K562 (cell line): ENCODE data around the gene CROCC2. TPM values are rescaled to one million over a fixed set of nuclear protein-coding genes. Genes with fewer than 3 reads are reported as not detected.

Experiments
- ATAC-seq: fragments of 200-7000 bp; cut with Tn5 transposase; 3 replicates; pipeline ENCODE4 v1.9.1; 2020; ENCODE audit warnings: moderate library complexity
- BruUV-seq: library from RNA; stranded (reverse); fragments of 400-500 nt; replicated peaks from 2 replicates; lab custom pipeline; 2021; lab: Mats Ljungman, UMichigan
- CTCF ChIA-PET: fragments of 300-600 bp; formaldehyde crosslinking; extraction: SDS; loops from one replicate; lab custom pipeline; 2021; ENCODE audit warnings: low intra/inter-chr PET ratio; lab: Yijun Ruan, JAX
- POLR2A ChIA-PET: fragments of 300-600, 350-650 bp; sonication (Branson Sonifier 250); formaldehyde crosslinking; extraction: SDS; loops from one replicate; lab custom pipeline; 2021; ENCODE audit warnings: antibody characterized with exemption, inconsistent platforms; lab: Yijun Ruan, JAX
- DNase-seq, 4 experiments: peaks; one replicate each; pipeline versions ENCODE4 v3.0.0 to v3.0.0-alpha.2; 2011 to 2018; ENCODE audit warnings: low spot score in 3 of 4, mixed read lengths in 3 of 4; ENCODE audit errors: extremely low read depth in 1 of 4
- FAIRE-seq: peaks from 2 replicates; lab custom pipeline; 2011; peaks lifted over from hg19 to GRCh38; lab: Jason Lieb, UNC
- H2AFZ ChIP-seq: 2 replicates; pipeline ENCODE4 v1.6.0; 2011; ENCODE audit warnings: low read depth, low read length, control low read depth, inconsistent platforms
- H3K27ac ChIP-seq: fragments of 200-600 bp; 3 replicates; pipeline ENCODE4 v1.8.0; 2011; ENCODE audit warnings: low read depth, mild to moderate bottlenecking, control low read depth, inconsistent platforms, low read length, moderate library complexity, mixed read lengths; ENCODE audit errors: extremely low read depth
- H3K27me3 ChIP-seq, 2 experiments: fragments of 300-600 bp in 1 of 2; 2 replicates in 1 of 2; 3 replicates in 1 of 2; pipeline versions ENCODE4 v1.6.0 to v1.8.0; 2011; ENCODE audit warnings: inconsistent platforms in 2 of 2, low read length in 2 of 2, mild to moderate bottlenecking in 1 of 2, mixed read lengths in 1 of 2, moderate library complexity in 1 of 2; ENCODE audit not compliant: control insufficient read depth in 2 of 2, insufficient read depth in 2 of 2
- H3K36me3 ChIP-seq: fragments of 300-600 bp; 3 replicates; pipeline ENCODE4 v1.8.0; 2011; ENCODE audit warnings: mild to moderate bottlenecking, low read length, inconsistent platforms; ENCODE audit not compliant: control insufficient read depth, insufficient read depth
- H3K4me1 ChIP-seq, 2 experiments: fragments of 200-600 bp in 1 of 2; replicated peaks in 1 of 2; 2 replicates in 1 of 2; 3 replicates in 1 of 2; pipeline versions ENCODE4 v1.5.1 to v1.8.0; 2011; ENCODE audit warnings: inconsistent platforms in 2 of 2, low read length in 2 of 2, mild to moderate bottlenecking in 1 of 2, mixed read lengths in 1 of 2, moderate library complexity in 1 of 2; ENCODE audit not compliant: control insufficient read depth in 2 of 2, insufficient read depth in 2 of 2
- H3K4me2 ChIP-seq: 2 replicates; pipeline ENCODE4 v1.6.1; 2011; ENCODE audit warnings: low read length, control low read depth, inconsistent platforms, mixed read lengths; ENCODE audit not compliant: insufficient read depth
- H3K4me3 ChIP-seq: fragments of 200-600 bp; sonication (generic), shearing (Covaris generic); 2 replicates; pipeline ENCODE4 v1.5.1; 2016; ENCODE audit warnings: control low read depth, inconsistent platforms
- H3K79me2 ChIP-seq: fragments of 200-600 bp; 3 replicates; pipeline ENCODE4 v1.8.0; 2011; ENCODE audit warnings: low read length, inconsistent platforms; ENCODE audit not compliant: control insufficient read depth, insufficient read depth
- H3K9ac ChIP-seq, 2 experiments: 2 replicates each; pipeline versions ENCODE4 v1.6.0 to v1.6.1; 2011; ENCODE audit warnings: low read depth in 2 of 2, low read length in 2 of 2, control low read depth in 1 of 2, inconsistent platforms in 1 of 2, mild to moderate bottlenecking in 1 of 2, mixed read lengths in 1 of 2; ENCODE audit not compliant: insufficient read depth in 1 of 2
- H3K9me1 ChIP-seq: one replicate; pipeline ENCODE4 v1.6.0; 2011; ENCODE audit warnings: inconsistent platforms, mild to moderate bottlenecking, low read length, moderate library complexity; ENCODE audit not compliant: control insufficient read depth, insufficient read depth
- H3K9me3 ChIP-seq: replicated peaks from 2 replicates; pipeline ENCODE4 v1.5.1; 2011; ENCODE audit warnings: low read depth, low read length, inconsistent platforms; ENCODE audit not compliant: control insufficient read depth, insufficient read depth
- H4K20me1 ChIP-seq: replicated peaks from 2 replicates; pipeline ENCODE4 v1.6.1; 2011; ENCODE audit warnings: low read length, inconsistent platforms, mixed read lengths; ENCODE audit not compliant: control insufficient read depth, insufficient read depth
- HDAC8 ChIP-seq: fragments of 450-650 bp; IDR thresholded peaks from 2 replicates; pipeline ENCODE4 v1.6.1; 2016; ENCODE audit warnings: mild to moderate bottlenecking, missing genetic modification characterization, moderate library complexity, missing compliant biosample characterization
- KAT8 ChIP-seq: fragments of 450-650 bp; IDR thresholded peaks from 2 replicates; pipeline ENCODE4 v1.6.1; 2016; ENCODE audit warnings: low read depth, mild to moderate bottlenecking
- MXI1 ChIP-seq: IDR thresholded peaks from 2 replicates; pipeline ENCODE4 v1.6.1; 2011; ENCODE audit warnings: low read depth, mild to moderate bottlenecking, improper control_type of control experiment, low read length
- NUFIP1 ChIP-seq: fragments of 450-650 bp; IDR thresholded peaks from 2 replicates; pipeline ENCODE4 v1.6.1; 2018; ENCODE audit not compliant: partially characterized antibody
- PHF8 ChIP-seq: fragments of 200-600 bp; sonication (generic); IDR thresholded peaks from 2 replicates; pipeline ENCODE4 v1.6.1; 2012; ENCODE audit warnings: mixed run types, mild to moderate bottlenecking, inconsistent platforms, low read length, moderate library complexity, borderline replicate concordance
- SAFB ChIP-seq: fragments of 200-400 bp; formaldehyde crosslinking; IDR thresholded peaks from 2 replicates; pipeline ENCODE4 v1.6.1; 2017; ENCODE audit warnings: low read depth, low read length, borderline replicate concordance
- SMARCE1 ChIP-seq: fragments of 450-650 bp; IDR thresholded peaks from 2 replicates; pipeline ENCODE4 v1.7.1; 2016; ENCODE audit warnings: mild to moderate bottlenecking
- SREBF2 ChIP-seq: sonication (generic); formaldehyde crosslinking; IDR thresholded peaks from 2 replicates; pipeline ENCODE4 v1.4.0; 2020; ENCODE audit warnings: mild to moderate bottlenecking, missing genetic modification reagents
- ZFP30 ChIP-seq: fragments of 250-450 bp; sonication (Bioruptor Pico); IDR thresholded peaks from 2 replicates; pipeline ENCODE4 v1.8.0; 2022; ENCODE audit warnings: moderate library complexity, mild to moderate bottlenecking, inconsistent platforms, borderline replicate concordance
- ZNF561 ChIP-seq: fragments of 450-650 bp; formaldehyde crosslinking; conservative IDR thresholded peaks from 2 replicates; pipeline ENCODE4 v1.4.0; 2020; ENCODE audit warnings: mild to moderate bottlenecking, moderate library complexity
- ZNF668 ChIP-seq: fragments of 250-450 bp; sonication (Bioruptor Pico); IDR thresholded peaks from 2 replicates; pipeline ENCODE4 v1.8.0; 2022; ENCODE audit warnings: mild to moderate bottlenecking, inconsistent platforms
- ZNF75A ChIP-seq: fragments of 450-650 bp; formaldehyde crosslinking; IDR thresholded peaks from 2 replicates; pipeline ENCODE4 v1.4.0; 2020; ENCODE audit warnings: mild to moderate bottlenecking
- ZNF778 ChIP-seq: fragments of 450-650 bp; formaldehyde crosslinking; IDR thresholded peaks from 2 replicates; pipeline ENCODE4 v1.4.0; 2020; ENCODE audit warnings: mild to moderate bottlenecking, moderate library complexity
- WGBS: fragments of 100-300 bp; shearing (Covaris generic); methylation state at CpG from one replicate; pipeline ENCODE4 v1.1.6; 2016; ENCODE audit warnings: low coverage, mixed read lengths; ENCODE audit not compliant: insufficient coverage; ENCODE audit errors: missing lambda C conversion rate; 5-methylcytosine and 5-hydroxymethylcytosine counted together
- in situ Hi-C: fragments of 300-500 bp; cut with MboI; formaldehyde crosslinking; loops from 4 replicates; pipeline ENCODE4 v1.15.0; 2018; ENCODE audit warnings: inconsistent platforms, mixed read lengths
- intact Hi-C: fragments of 100-400 bp; cut with micrococcal nuclease; formaldehyde crosslinking; loops from 2 replicates; pipeline ENCODE4 v1.14.2; 2022
- polyA plus RNA-seq, 8 experiments: library from polyadenylated mRNA; depleted of rRNA in 4 of 8; stranded (reverse) in 5 of 8; unstranded in 3 of 8; fragments of >200 nt; fragmentation: Nextera tagmentation in 2 of 8; fragmentation: Illumina TruSeq in 1 of 8; extraction: Ambion mirVana in 2 of 8; extraction: Trizol in 1 of 8; gene quantifications; 2 replicates each; pipeline versions ENCODE4 v1.2.1 to v1.2.3, GENCODE V29; 2011 to 2014; ENCODE audit warnings: inconsistent platforms in 1 of 8, missing spikeins in 1 of 8
- total RNA-seq, 7 experiments: library from RNA; depleted of rRNA in 6 of 7; stranded (reverse); fragments of >200 nt in 6 of 7; fragmentation: Illumina TruSeq in 2 of 7; extraction: Trizol in 2 of 7; gene quantifications; 2 replicates each; pipeline versions ENCODE4 v1.2.1 to v1.2.3, GENCODE V29; 2011 to 2021; ENCODE audit warnings: low replicate concordance in 1 of 7
- TF ChIP-seq, protein P1 (sequence below): fragments of 250-450 bp; sonication (Bioruptor Pico); IDR thresholded peaks from 2 replicates; pipeline ENCODE4 v1.6.1; 2021; ENCODE audit warnings: mild to moderate bottlenecking
- TF ChIP-seq, protein P2 (sequence below), 3 experiments: IDR thresholded peaks in 2 of 3; conservative IDR thresholded peaks in 1 of 3; 2 replicates each; pipeline ENCODE4 v1.5.1; 2011 to 2012; ENCODE audit warnings: low read length in 3 of 3, mild to moderate bottlenecking in 3 of 3, control low read depth in 2 of 3, improper control_type of control experiment in 1 of 3, inconsistent platforms in 1 of 3, low read depth in 1 of 3, mixed read lengths in 1 of 3, moderate library complexity in 1 of 3; ENCODE audit not compliant: insufficient read depth in 2 of 3
- TF ChIP-seq, protein P3 (sequence below), 2 experiments: fragments of 450-650 bp; conservative IDR thresholded peaks; 2 replicates each; pipeline ENCODE4 v1.6.1; 2017; ENCODE audit warnings: mild to moderate bottlenecking in 2 of 2, moderate library complexity in 2 of 2

Gene CROCC2
- total and polyA plus RNA-seq, 9 of the 15 experiments (the other 6 are each of a cell fraction or from before 2014, with no cell fraction given), result not detected

DNA sequence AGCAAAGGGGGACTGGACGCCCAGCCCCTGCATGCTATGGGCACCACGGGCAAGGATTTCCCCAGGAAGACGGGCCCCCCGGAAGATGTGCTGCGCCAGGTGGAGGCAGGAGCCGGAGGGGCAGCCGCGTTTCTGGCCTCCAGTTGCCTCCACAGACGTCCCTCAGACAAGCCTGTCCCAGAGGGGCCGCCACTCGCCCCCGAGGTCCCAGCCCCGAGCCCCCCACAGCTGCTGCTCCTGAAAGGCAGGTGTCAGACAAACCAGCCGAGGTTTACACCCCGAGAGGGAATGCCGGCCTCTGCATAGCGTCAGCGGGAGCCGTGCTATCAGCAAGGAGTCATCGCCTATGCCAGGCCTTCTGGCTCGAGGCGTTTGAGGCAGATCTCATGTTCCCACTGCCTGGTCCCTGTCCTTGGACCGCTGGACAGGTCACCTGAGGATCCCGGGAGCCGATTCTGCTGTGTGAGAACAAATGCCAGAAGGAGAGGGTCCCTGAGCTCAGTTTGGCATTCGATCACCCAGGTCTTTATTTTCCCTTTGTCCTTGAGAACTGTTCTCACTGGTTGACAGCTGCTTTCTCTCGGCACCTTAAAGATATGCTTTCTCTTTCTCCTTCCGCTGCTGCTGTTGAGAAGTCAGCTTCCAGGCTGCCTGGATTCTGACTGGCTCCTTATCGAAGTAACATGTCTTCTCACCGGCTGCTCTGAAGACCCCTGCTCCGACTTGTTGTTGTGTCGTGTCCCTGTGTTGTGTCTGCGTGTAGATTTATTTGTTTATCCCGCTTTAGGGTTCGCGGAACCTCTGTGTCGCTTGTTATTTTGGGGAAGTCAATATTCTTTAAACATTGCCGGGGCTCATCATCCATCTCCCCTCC lies 20.6 kb downstream of the CROCC2 start:
- Histone ChIP-seq H3K9me3 (no peaks in the 10 kb centered on the region), H4K20me1 (no peaks in the 10 kb centered on the region), H3K4me1 (peaks cover 0 to 11% of the 10 kb centered on the region in 2 experiments; a peak in 2 of 5 replicates), H3K4me3 (no peak overlapping the region), H3K36me3 (no peaks in the 10 kb centered on the region), H3K9me1 (no peaks in the 10 kb centered on the region), H3K27me3 (peaks cover 0 to 45% of the 10 kb centered on the region in 2 experiments; a peak in 3 of 5 replicates), H3K9ac (no peak overlapping the region; a peak in 1 of 4 replicates), H3K27ac (no peak overlapping the region), H3K4me2 (no peak overlapping the region), H3K79me2 (no peaks in the 10 kb centered on the region), H2AFZ (no peak overlapping the region)
- 15% methylated on average over 26 of the region's 38 CpGs for WGBS
- BruUV-seq, result no TSS peak
- in situ Hi-C loops (no loop called here), intact Hi-C loops (no loop called here)
- CTCF ChIA-PET, result no interaction called here
- peak; percentile 42; the same call in 1 of the 3 replicates for ATAC-seq
- DNase-seq, result no peak
- POLR2A ChIA-PET, result interaction anchor here (0.6 to 1.1 kb wide), 3 partner anchors 15 to 754 kb away, joined by 3 to 4 read pairs (median 3); partner anchors contain the start of gene MAB21L4
- FAIRE-seq, result no peak
- no peak for TF ChIP-seq SAFB
- no peak for TF ChIP-seq SMARCE1
- no peak for TF ChIP-seq PHF8
- TF ChIP-seq, protein P1, sequence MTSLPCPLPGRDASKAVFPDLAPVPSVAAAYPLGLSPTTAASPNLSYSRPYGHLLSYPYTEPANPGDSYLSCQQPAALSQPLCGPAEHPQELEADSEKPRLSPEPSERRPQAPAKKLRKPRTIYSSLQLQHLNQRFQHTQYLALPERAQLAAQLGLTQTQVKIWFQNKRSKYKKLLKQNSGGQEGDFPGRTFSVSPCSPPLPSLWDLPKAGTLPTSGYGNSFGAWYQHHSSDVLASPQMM (CRISPR knock-in tag), result no peak
- no peak for TF ChIP-seq SREBF2 (CRISPR knock-in tag)
- no peak for TF ChIP-seq MXI1
- TF ChIP-seq, protein P2, sequence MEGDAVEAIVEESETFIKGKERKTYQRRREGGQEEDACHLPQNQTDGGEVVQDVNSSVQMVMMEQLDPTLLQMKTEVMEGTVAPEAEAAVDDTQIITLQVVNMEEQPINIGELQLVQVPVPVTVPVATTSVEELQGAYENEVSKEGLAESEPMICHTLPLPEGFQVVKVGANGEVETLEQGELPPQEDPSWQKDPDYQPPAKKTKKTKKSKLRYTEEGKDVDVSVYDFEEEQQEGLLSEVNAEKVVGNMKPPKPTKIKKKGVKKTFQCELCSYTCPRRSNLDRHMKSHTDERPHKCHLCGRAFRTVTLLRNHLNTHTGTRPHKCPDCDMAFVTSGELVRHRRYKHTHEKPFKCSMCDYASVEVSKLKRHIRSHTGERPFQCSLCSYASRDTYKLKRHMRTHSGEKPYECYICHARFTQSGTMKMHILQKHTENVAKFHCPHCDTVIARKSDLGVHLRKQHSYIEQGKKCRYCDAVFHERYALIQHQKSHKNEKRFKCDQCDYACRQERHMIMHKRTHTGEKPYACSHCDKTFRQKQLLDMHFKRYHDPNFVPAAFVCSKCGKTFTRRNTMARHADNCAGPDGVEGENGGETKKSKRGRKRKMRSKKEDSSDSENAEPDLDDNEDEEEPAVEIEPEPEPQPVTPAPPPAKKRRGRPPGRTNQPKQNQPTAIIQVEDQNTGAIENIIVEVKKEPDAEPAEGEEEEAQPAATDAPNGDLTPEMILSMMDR (IDR thresholded peaks at IDR 0.05 in 2 of 3, conservative IDR thresholded peaks at IDR 0.05 in 1 of 3; ENCODE audit: insufficient read depth in 2 of 3, low read depth in 1 of 3, low read length in 3 of 3), result no peak
- no peak for TF ChIP-seq NUFIP1
- TF ChIP-seq KAT8, result no peak
- TF ChIP-seq ZNF668 (CRISPR knock-in tag), result no peak
- TF ChIP-seq ZNF75A (CRISPR knock-in tag), result no peak
- TF ChIP-seq, protein P3, sequence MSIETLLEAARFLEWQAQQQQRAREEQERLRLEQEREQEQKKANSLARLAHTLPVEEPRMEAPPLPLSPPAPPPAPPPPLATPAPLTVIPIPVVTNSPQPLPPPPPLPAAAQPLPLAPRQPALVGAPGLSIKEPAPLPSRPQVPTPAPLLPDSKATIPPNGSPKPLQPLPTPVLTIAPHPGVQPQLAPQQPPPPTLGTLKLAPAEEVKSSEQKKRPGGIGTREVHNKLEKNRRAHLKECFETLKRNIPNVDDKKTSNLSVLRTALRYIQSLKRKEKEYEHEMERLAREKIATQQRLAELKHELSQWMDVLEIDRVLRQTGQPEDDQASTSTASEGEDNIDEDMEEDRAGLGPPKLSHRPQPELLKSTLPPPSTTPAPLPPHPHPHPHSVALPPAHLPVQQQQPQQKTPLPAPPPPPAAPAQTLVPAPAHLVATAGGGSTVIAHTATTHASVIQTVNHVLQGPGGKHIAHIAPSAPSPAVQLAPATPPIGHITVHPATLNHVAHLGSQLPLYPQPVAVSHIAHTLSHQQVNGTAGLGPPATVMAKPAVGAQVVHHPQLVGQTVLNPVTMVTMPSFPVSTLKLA (conservative IDR thresholded peaks at IDR 0.05), result no peak
- no peak for TF ChIP-seq ZNF561 (CRISPR knock-in tag)
- TF ChIP-seq HDAC8 (tag), result no peak
- TF ChIP-seq ZNF778, result no peak
- TF ChIP-seq ZFP30, result no peak
